NCI-H1092 treated with DMSO at 0.1 percent for 48 hours (cell line): ENCODE measurements around the gene SRP9.
A peak's percentile ranks its signal among the peaks of the same experiment; 100 is the strongest.
"Not testable (repeated sequence)": the region's sequence is repeated elsewhere in the genome, so short reads cannot be mapped to it uniquely, and the experiment has no call there.

Experiments used
- DNase-seq: peaks from one replicate; lab custom pipeline; 2025; lab: John Stamatoyannopoulos, UW

Gene SRP9

DNA sequence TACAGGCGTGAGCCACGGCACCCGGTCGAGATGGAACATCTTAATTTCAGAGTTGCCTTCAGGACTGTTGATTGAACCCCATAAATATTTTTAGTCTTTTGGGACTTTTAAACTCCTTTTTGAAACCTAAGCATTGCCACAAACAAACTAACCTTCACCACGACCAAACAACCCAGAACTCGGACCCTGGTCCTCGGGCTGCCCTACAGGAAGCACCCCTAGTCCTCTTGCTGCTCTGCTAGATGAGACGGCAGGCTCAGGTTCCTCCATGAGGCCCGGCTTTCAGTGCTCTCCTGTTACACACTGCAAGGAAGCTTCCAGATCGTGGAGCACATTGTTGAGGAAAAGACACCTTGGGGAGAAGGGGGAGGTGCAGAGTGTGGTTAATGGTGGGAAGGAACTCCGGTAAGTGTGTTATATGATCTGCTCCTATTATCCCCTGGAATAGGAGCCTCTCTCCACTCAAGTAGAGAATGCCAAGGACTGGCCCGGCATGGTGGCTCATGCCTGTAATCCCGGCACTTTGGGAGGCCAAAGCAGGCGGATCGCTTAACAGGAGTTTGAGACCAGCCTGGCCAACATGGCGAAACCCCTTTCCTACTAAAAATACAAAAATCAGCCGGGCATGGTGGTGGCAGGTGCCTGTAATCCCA, 38.0 kb downstream of the SRP9 start:
- DNase-seq: peak; percentile 28

- peak; percentile 39 for DNase-seq
Observed at GRCh38 chr1:225816643-225817538, 39.3 kb downstream of the SRP9 start.

DNA sequence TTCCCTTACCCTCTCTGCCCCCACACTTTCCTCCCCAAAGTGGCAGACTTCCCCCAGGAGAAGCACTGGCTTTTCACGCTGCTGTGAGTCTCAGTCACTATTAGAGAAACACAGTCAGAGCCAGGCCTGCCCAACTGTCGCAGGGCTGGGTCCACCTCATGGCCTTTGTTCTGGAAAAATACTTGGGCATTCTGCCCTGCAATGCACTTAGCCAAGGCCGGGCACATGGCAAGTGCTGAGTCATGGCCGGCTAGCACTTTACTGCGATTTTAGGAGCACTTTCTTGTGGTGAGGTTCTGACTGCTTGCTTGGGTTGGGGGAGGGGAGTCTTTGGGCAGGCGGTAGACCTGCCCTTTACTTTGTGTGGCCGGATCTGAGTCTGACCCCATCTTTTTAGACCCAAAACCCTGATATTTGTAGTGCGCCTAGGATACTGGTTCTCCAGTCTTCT, 40.0 kb downstream of the SRP9 start:
- peak; percentile 75 for DNase-seq

DNA sequence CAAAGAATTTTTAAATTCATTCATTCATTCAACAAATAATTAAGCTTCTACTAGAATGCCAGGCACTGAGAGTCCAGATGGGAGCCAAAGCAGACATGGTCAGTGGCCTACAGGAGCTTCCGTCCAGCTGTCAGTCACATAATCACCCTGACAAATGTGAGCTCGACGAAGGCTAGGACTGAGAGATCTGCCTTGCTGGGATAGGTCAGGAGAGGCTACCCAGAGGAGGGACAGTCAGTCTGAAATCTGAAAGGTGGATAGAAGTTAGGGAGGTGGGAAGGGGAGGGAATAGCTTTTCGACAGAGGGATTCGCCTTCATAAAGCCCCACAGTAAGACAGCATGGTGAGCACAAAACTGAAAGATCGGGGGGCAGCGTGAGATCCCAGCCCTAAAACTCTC, 40.6 kb downstream of the SRP9 start:
- DNase-seq: no peak

DNA sequence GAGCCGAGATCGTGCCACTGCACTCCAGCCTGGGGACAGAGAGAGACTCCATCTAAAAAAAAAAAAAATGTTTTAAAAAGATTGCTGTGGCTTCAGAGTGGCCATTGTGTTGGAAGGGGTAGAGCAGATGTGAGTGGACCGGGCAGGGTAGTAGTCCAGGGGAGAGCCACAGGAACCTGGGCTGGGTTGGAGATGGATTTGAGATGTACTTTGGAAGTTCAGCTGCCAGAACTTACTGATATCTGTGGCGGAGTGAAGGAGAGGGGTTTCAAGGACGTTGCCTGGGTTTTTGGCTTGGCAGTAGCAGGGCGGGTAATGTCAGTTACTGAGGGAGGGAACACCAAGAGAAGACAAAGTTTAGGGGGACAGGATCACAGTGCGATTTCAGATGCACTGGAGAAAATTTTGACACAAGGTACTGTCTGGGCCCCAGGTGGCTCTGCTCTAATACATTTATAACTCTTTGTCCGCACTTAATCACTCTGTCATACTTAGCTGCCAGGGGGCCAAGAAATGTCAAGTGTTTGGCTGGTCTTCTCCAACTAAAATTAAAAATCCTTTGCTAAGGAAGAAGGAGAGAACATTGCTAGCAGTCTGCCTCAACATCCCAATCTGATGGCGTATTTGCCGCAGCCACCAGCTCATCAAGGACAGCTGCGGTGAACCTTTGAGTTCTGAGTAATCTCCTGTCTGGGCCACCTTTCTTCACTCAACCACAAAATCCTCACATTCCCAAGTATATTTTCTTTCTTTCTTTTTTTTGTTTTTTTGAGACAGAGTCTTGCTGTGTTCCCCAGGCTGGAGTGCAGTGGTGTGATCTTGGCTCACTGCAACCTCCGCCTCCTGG, 41.9 kb downstream of the SRP9 start:
- DNase-seq: no peak

- DNase-seq: no peak
Observed at GRCh38 chr1:225820522-225821120, 43.0 kb downstream of the SRP9 start.

DNA sequence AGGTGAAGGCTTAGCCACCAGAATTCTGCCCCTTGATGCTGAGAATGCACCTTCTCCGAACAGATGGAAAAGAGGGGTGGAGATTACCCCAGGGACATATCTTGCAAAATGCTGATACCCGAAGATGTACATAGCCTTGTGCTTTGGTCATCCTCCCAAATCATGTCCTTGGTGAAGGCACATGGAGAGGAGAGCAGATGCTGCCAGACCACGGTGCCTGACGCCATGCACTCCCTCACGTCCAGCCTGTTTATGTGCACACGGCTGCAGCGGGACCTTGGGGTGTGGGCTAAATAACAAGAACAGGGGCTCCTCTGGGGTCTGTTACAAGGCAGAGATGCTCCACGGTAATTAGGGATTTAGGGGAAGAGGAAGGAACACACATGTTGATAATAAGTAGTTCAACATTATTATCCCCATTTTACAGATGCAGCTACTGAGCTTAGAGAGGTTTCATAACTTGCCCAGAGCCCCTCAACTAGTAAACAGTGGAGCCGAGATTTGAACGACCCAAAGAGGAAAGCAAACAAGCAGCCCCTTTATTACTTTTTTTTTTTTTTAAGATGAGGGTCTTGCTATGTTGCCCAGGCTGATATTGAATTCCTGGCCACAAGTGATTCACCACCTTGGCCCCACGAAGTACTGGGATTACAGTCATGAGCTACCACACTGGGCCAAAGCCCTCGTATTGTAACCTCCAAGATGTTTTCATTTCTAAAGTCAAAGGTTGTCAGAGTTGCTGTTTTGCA, 45.2 kb downstream of the SRP9 start:
- DNase-seq: no peak

- DNase-seq: peak; percentile 29
Observed at GRCh38 chr1:225823811-225824261, 46.2 kb downstream of the SRP9 start.

DNA sequence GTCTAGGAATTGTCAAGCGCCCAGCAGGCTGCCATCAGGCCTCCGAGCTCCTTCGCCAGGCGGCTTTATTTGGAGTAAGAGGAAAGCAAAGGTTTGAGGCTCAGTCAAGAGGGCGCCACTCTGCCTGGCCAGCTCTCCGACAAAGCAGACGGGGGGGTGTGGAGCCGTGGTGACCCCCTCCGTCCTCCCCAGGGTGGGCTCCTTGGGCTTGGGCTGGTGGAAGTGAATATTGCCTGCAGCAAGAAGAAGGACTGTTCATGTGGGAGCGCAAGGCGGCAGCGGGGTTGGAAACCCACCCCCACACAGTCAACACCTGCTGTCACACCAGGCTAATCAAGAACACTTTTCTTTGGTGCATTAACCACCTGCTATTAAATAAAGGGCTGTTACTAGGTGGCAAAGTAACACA, 46.9 kb downstream of the SRP9 start:
- peak; percentile 92 for DNase-seq

DNA sequence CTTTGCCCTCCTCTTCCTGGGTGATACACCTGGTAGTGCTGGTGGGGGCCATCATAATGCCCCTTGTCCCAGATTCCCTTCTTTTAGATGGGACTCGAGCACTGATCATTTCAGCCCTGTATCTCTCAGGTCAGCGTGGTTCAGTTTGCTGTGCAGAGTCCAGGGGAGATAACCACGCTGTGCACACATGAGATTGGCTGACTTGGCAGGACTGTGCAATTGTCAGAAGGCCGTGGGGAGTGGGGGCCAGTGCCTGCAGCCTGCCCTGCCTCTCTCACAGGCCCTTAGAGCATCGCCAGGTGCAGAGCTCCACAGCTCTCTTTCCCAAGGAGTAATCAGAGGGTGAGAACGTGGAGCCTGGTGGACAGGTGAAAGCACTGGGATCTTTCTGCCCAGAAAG, 47.5 kb downstream of the SRP9 start:
- peak; percentile 88 for DNase-seq

- DNase-seq: peak; percentile 74
Observed at GRCh38 chr1:225825607-225826007, 48.0 kb downstream of the SRP9 start.

- DNase-seq: no peak
Observed at GRCh38 chr1:225827076-225827475, 49.5 kb downstream of the SRP9 start.

DNA sequence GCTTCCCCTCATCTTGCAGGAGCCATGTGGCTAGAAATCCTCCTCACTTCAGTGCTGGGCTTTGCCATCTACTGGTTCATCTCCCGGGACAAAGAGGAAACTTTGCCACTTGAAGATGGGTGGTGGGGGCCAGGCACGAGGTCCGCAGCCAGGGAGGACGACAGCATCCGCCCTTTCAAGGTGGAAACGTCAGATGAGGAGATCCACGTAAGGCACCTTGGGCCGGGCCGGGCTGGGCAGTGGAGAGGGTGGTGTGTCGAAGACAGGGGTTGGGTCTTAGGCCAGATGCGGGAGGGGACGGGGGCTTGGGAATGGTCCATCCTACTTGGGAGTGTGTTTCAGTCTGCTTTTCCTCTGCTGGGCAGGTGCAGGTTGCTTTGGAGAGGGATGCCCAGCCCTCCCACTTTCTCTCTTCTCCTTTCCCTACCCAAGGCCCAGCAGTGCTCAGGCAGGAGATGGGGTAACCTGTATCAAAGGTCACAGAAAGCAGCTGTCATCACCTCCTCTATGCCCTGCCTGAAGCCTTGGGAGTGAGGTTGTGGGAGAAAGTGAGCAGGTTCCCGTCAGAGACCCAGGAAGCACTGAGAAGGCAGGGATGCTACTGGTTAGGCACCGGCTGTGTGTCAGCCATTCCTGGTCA, 51.2 kb downstream of the SRP9 start:
- no peak for DNase-seq

DNA sequence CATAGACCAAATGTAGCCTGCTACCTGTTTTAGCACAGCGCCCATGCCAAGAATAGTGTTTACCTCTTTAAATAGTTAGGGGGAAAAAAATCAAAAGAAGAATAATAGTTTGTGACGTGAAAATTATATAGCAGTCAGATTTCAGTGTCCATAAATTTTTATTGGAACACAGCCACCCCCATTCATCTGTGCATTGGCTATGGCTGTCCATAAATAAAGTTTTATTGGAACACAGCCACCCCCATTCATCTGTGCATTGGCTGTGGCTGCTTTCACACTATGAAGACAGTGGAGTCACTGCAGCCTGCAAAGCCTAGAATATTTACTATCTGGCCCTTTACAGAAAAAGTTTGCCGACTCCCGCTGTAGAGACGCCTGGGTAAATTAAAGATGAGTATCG, 53.2 kb downstream of the SRP9 start:
- no peak for DNase-seq

DNA sequence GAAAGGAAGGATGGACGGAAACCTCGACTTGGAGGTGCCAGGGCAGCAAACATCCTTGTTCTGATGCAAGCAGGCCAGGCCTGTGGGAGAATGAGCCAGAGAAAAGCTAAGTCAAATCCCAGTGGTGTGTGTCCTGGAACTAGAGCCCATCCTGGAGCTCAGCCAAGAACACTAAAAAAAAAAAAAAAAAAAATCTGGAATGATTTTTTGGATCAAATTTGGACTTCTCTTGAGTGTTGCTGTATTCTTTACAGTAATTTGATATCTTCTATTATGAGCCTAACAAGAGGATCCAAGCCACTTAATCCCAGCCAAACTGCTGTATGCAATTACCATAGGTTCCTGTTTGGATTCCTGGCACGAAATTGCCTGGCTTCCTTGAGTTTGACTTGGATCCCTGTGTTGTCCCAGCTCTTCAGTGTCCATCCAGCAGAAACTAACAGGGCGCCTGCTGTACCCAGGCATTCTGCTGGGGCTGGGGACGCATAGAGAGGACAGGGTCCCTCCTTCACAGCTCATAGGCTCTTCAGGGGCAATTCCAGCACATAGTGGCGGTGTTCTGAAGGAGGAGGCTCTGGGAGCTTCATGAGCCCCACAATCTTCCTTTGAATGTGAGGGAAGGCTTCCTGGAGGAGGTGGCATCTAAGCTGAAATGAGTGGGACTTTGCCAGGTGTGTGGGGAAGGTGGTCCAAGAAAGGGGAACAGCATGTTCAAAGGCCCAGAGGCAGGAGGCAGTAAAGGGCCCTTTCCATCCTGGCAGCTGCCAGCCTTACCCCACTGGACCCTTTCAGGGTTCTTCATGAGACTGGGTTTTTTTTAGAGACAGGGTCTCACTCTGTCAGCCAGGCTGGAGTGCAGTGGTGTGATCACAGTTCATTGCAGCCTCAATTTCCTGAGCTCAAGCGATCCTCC, 57.0 kb downstream of the SRP9 start:
- peak; percentile 93 for DNase-seq

DNA sequence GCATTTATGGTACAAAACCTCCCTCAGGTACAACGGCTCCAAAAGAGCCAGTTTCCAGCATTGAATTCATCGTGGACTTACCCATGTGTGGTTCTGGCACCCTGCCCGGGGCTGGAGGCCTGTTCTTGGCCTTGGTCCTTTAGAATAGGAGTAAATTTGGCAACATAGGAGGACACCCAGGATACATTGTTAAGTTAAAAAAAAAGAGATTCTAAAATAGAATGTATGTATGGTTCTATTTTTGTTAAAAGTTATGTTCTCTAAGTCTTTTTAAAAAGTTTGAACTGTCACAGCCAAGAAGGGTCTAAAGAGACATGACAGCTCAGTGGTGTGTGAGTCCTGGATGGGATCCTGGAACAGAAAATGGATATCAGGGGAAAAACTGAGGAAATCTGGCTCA, 58.2 kb downstream of the SRP9 start:
- DNase-seq: peak; percentile 59

DNA sequence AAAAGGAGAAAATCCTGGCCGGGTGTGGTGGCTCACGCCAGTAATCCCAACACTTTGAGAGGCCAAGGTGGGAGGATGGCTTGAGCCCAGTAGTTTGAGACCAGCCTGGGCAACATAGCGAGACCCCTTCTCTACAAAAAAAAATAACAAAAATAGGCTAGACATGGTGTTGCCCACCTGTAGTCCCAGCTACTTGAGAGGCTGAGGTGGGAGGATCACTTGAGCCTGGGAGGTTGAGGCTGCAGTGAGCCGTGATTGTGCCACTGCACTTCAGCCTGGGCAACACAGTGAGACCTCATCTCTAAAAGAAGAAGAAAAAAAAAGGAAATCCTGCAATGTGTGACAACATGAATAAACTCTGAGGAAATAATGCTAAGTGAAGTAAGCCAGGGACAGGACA, 58.7 kb downstream of the SRP9 start:
- DNase-seq: not testable (repeated sequence)

DNA sequence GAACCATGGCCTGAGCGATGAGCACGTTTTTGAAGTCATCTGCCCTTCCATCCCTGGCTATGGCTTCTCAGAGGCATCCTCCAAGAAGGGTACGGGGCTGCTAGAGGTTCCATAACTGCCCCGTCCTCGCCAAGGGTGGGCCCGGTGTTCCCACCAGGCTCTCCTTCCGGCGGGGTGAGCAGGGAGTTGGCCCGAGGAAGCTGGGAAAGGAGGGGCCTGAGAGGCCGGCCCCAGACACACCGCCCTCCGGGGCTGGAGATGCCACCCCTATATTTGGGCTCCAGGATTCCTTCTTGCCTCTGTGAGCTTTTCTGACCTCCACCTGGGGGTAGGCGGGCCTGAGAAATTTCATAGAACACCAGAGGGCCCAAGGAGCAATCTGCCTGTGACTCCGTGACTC, 61.2 kb downstream of the SRP9 start:
- no peak for DNase-seq
